A549 (cell line): ENCODE results near the gene DOK7.

Experiments used
- CEBPB ChIP-seq, 2 experiments: fragments of >200 bp in 1 of 2; sonication (Bioruptor Twin) in 1 of 2; formaldehyde crosslinking in 1 of 2; IDR thresholded peaks; 2 replicates each; pipeline ENCODE4 v1.6.1; 2012 to 2016
- CTCF ChIP-seq: fragments of >200 bp; sonication (Bioruptor Twin); formaldehyde crosslinking; IDR thresholded peaks from 3 replicates; pipeline ENCODE4 v1.5.1; 2016
- HDAC2 ChIP-seq: fragments of 200-600 bp; sonication (generic); IDR thresholded peaks from 2 replicates; pipeline ENCODE4 v1.6.1; 2016
- JUNB ChIP-seq: fragments of >200 bp; sonication (Bioruptor Twin); formaldehyde crosslinking; IDR thresholded peaks from 2 replicates; pipeline ENCODE4 v1.6.1; 2016
- KDM1A ChIP-seq: fragments of 200-600 bp; sonication (generic); IDR thresholded peaks from 2 replicates; pipeline ENCODE4 v1.6.1; 2016; ENCODE audit warnings: low read depth, mild to moderate bottlenecking
- RNF2 ChIP-seq: fragments of 200-600 bp; sonication (generic); IDR thresholded peaks from 2 replicates; pipeline ENCODE4 v1.6.1; 2016; ENCODE audit warnings: low read depth, mild to moderate bottlenecking, antibody characterized with exemption, moderate library complexity, borderline replicate concordance

GRCh38 chr4:3424522-3425095 lies 38.5 kb upstream of the DOK7 start:
- TF ChIP-seq CTCF (no peak), CEBPB (IDR thresholded peaks at IDR 0.05) (no peak), HDAC2 (no peak), JUNB (no peak), KDM1A (no peak), RNF2 (no peak)
